HepG2 (cell line): ENCODE results near the gene GLIS1. TPM values are rescaled to one million over a fixed set of nuclear protein-coding genes. Genes with fewer than 3 reads are reported as not detected.

Experiments
- ATAC-seq: fragments of 200-7000 bp; cut with Tn5 transposase; 3 replicates; pipeline ENCODE4 v1.9.1; 2020; ENCODE audit warnings: mild to moderate bottlenecking, moderate library complexity
- BruUV-seq: library from RNA; stranded (reverse); fragments of 400-500 nt; replicated peaks from 2 replicates; lab custom pipeline; 2021; lab: Mats Ljungman, UMichigan
- CTCF ChIA-PET: fragments of 300-600 bp; formaldehyde crosslinking; extraction: SDS; loops from one replicate; lab custom pipeline; 2021; ENCODE audit warnings: low total read pairs, inconsistent platforms, low intra/inter-chr PET ratio; lab: Yijun Ruan, JAX
- POLR2A ChIA-PET: fragments of 350-600 bp; sonication (Branson Sonifier 250); formaldehyde crosslinking; loops from one replicate; lab custom pipeline; 2020; ENCODE audit warnings: antibody characterized with exemption, inconsistent platforms; lab: Yijun Ruan, JAX
- DNase-seq: peaks from one replicate; pipeline ENCODE4 v3.0.0-alpha.2; 2015; ENCODE audit warnings: low spot score
- FAIRE-seq: peaks from 3 replicates; lab custom pipeline; 2011; peaks lifted over from hg19 to GRCh38; lab: Jason Lieb, UNC
- H2AFZ ChIP-seq: one replicate; pipeline ENCODE4 v1.6.1; 2011; ENCODE audit warnings: low read length, inconsistent platforms
- H3K27ac ChIP-seq: fragments of 300-600 bp; 3 replicates; pipeline ENCODE4 v1.8.0; 2011; ENCODE audit warnings: mixed run types, mild to moderate bottlenecking, mixed read lengths, low read length, inconsistent platforms; ENCODE audit not compliant: insufficient read depth; ENCODE audit errors: extremely low read length
- H3K27me3 ChIP-seq, 2 experiments: fragments of 200-600 bp in 1 of 2; 2 replicates in 1 of 2; 3 replicates in 1 of 2; pipeline versions ENCODE4 v1.6.0 to v1.8.0; 2011; ENCODE audit warnings: low read length in 2 of 2, mild to moderate bottlenecking in 2 of 2, moderate library complexity in 2 of 2, inconsistent platforms in 1 of 2; ENCODE audit not compliant: insufficient read depth in 2 of 2, control insufficient read depth in 1 of 2
- H3K36me3 ChIP-seq, 2 experiments: fragments of 200-600 bp in 1 of 2; replicated peaks in 1 of 2; 2 replicates in 1 of 2; 3 replicates in 1 of 2; pipeline versions ENCODE4 v1.5.1 to v1.8.0; 2011; ENCODE audit warnings: low read length in 2 of 2, inconsistent platforms in 1 of 2; ENCODE audit not compliant: insufficient read depth in 2 of 2, control insufficient read depth in 1 of 2
- H3K4me1 ChIP-seq: 2 replicates; pipeline ENCODE4 v1.5.1; 2012; ENCODE audit warnings: low read length, inconsistent platforms; ENCODE audit not compliant: insufficient read depth
- H3K4me2 ChIP-seq: 2 replicates; pipeline ENCODE4 v1.6.0; 2011; ENCODE audit warnings: low read depth, low read length, inconsistent platforms
- H3K4me3 ChIP-seq, 3 experiments: fragments of 200-600 bp in 1 of 3; sonication (generic), shearing (Covaris generic) in 1 of 3; replicated peaks in 1 of 3; 2 replicates each; pipeline ENCODE4 v1.5.1; 2011 to 2016; ENCODE audit warnings: low read length in 3 of 3, inconsistent platforms in 2 of 3, low read depth in 2 of 3, mild to moderate bottlenecking in 2 of 3, control low read depth in 1 of 3, mixed read lengths in 1 of 3; ENCODE audit not compliant: insufficient read depth in 1 of 3
- H3K79me2 ChIP-seq: one replicate; pipeline ENCODE4 v1.6.1; 2011; ENCODE audit warnings: low read length, inconsistent platforms; ENCODE audit not compliant: insufficient read depth
- H3K9ac ChIP-seq: 2 replicates; pipeline ENCODE4 v1.6.0; 2011; ENCODE audit warnings: mild to moderate bottlenecking, low read depth, low read length, inconsistent platforms; ENCODE audit not compliant: insufficient read depth
- H3K9me3 ChIP-seq: 2 replicates; pipeline ENCODE4 v1.5.1; 2012; ENCODE audit warnings: mild to moderate bottlenecking, low read length
- H4K20me1 ChIP-seq: 2 replicates; pipeline ENCODE4 v1.6.0; 2011; ENCODE audit warnings: inconsistent platforms, mild to moderate bottlenecking, low read length, moderate library complexity; ENCODE audit not compliant: insufficient read depth
- CBX1 ChIP-seq: IDR thresholded peaks from one replicate; pipeline ENCODE4 v1.6.1; 2016; ENCODE audit warnings: antibody characterized with exemption, low read depth
- HDAC1 ChIP-seq: sonication (generic); formaldehyde crosslinking; IDR thresholded peaks from 2 replicates; pipeline ENCODE4 v1.5.1; 2020; ENCODE audit warnings: mild to moderate bottlenecking, missing genetic modification reagents
- KLF11 ChIP-seq: IDR thresholded peaks from 2 replicates; pipeline ENCODE4 v1.6.1; 2016; ENCODE audit warnings: missing compliant biosample characterization
- MED1 ChIP-seq: sonication (generic); formaldehyde crosslinking; IDR thresholded peaks from 2 replicates; pipeline ENCODE4 v1.4.0; 2020; ENCODE audit warnings: missing genetic modification reagents
- MLLT10 ChIP-seq: sonication (generic); formaldehyde crosslinking; IDR thresholded peaks from 2 replicates; pipeline ENCODE4 v1.4.0; 2020; ENCODE audit warnings: missing genetic modification reagents
- MTA3 ChIP-seq: sonication (generic); formaldehyde crosslinking; IDR thresholded peaks from 2 replicates; pipeline ENCODE4 v1.4.0; 2020; ENCODE audit warnings: missing genetic modification reagents
- TEAD3 ChIP-seq: optimal IDR thresholded peaks from 2 replicates; pipeline ENCODE3; 2016; ENCODE audit warnings: borderline replicate concordance
- TERF1 ChIP-seq: sonication (generic); formaldehyde crosslinking; IDR thresholded peaks from 2 replicates; pipeline ENCODE4 v1.8.0; 2022; ENCODE audit warnings: mild to moderate bottlenecking, missing genetic modification reagents, moderate library complexity
- ZNF3 ChIP-seq: IDR thresholded peaks from 2 replicates; pipeline ENCODE4 v1.7.0; 2017; ENCODE audit warnings: inconsistent platforms
- ZSCAN31 ChIP-seq: sonication (generic); formaldehyde crosslinking; IDR thresholded peaks from 2 replicates; pipeline ENCODE4 v1.5.0; 2020; ENCODE audit warnings: low read depth, mild to moderate bottlenecking, missing genetic modification reagents
- ZUFSP ChIP-seq: sonication (generic); formaldehyde crosslinking; IDR thresholded peaks from 2 replicates; pipeline ENCODE4 v1.9.0; 2021; ENCODE audit warnings: missing genetic modification reagents, mild to moderate bottlenecking, borderline replicate concordance
- WGBS: methylation state at CpG from one replicate; pipeline ENCODE4 v1.1.6; 2017; ENCODE audit warnings: low lambda C conversion rate; 5-methylcytosine and 5-hydroxymethylcytosine counted together
- in situ Hi-C: cut with HindIII; loops from 2 replicates; pipeline ENCODE4 v1.10.0; 2017; ENCODE audit warnings: low pct_unique_long_range_greater_than_20kb; ENCODE audit not compliant: extremely low pct_ligation_motif_present
- intact Hi-C: fragments of 100-400 bp; cut with micrococcal nuclease; formaldehyde crosslinking; loops from one replicate; pipeline ENCODE4 v1.10.0; 2022; ENCODE audit not compliant: unreplicated experiment
- polyA plus RNA-seq, 8 experiments: library from polyadenylated mRNA; depleted of rRNA in 3 of 8; stranded (reverse) in 7 of 8; unstranded in 1 of 8; fragments of >200 nt; fragmentation: Illumina TruSeq in 4 of 8; extraction: Trizol in 4 of 8; gene quantifications; 2 replicates each; pipeline versions ENCODE4 v1.2.1 to v1.2.3, GENCODE V29; 2011 to 2016; ENCODE audit warnings: low read depth in 4 of 8, missing spikeins in 1 of 8, mixed read lengths in 1 of 8; ENCODE audit not compliant: insufficient read depth in 1 of 8
- total RNA-seq, 5 experiments: library from RNA; depleted of rRNA; stranded (reverse); fragments of >200 nt; fragmentation: Illumina TruSeq; extraction: Trizol; gene quantifications; 2 replicates each; pipeline ENCODE4 v1.2.3, GENCODE V29; 2016; ENCODE audit warnings: low read depth in 1 of 5
- TF ChIP-seq, protein P1 (sequence below): sonication (generic); formaldehyde crosslinking; IDR thresholded peaks from 2 replicates; pipeline ENCODE4 v1.4.0; 2020; ENCODE audit warnings: mild to moderate bottlenecking, missing genetic modification reagents
- TF ChIP-seq, protein P2 (sequence below): sonication (generic); formaldehyde crosslinking; IDR thresholded peaks from 2 replicates; pipeline ENCODE4 v1.9.0; 2021; ENCODE audit warnings: mild to moderate bottlenecking, missing genetic modification reagents

The GLIS1 gene
- total and polyA plus RNA-seq, 2 of the 13 experiments (the other 11 are each of a cell fraction or from before 2014, with no cell fraction given) = 0.03 TPM; not detected in 1

DNA sequence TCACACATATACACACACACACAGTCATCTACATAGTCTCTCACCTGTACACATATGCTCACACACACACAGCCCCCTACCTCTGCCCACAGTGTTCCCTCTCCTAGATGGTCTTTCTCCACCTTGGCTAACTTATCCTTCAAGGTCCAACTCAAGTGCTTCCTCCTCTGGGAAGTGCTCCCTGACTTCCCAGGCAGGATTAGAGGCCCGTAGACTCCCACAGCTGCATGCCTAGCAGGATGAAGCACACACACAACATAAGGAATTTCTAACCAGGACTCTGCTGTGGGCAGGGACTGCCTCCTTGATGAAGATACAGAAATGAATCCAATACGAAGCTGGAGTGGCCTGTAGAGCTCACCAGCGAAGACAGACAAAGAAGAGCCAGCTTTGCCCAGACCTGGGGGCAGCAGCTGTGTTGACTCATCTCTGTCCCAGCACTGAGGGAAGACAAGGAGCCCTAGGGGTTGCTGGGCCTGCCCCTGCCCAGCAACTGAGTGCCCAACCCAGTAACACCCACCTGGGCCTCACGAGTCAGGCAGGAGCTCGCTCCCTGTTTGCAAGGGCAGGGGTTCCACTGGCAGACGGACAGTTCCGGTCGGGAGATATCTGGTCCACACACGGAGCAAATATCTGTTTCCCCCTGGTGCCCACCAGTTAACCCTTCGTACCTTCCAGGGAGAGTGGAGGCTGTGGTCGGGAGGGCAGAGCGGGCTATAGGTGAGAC is 178.9 kb downstream of the GLIS1 start:
- H3K9ac ChIP-seq = no peak overlapping the region
- no peak overlapping the region for H3K27ac ChIP-seq
- no peak overlapping the region for H3K4me3 ChIP-seq
- FAIRE-seq = no peak
- intact Hi-C loops (no loop called here), in situ Hi-C loops (no loop called here)
- H3K27me3 ChIP-seq = peaks cover 5 to 36% of the 10 kb centered on the region in 2 experiments; a peak in 3 of 5 replicates
- H3K79me2 ChIP-seq = no peaks in the 10 kb centered on the region
- ChIA-PET POLR2A (no interaction called here), CTCF (no interaction called here)
- H3K4me2 ChIP-seq = no peak overlapping the region
- no peaks in the 10 kb centered on the region for H3K9me3 ChIP-seq
- BruUV-seq = no TSS peak
- H4K20me1 ChIP-seq = no peaks in the 10 kb centered on the region
- DNase-seq = no peak
- no peaks in the 10 kb centered on the region for H3K4me1 ChIP-seq
- ATAC-seq = no peak
- 31% methylated on average over 10 of the region's 12 CpGs for WGBS
- H2AFZ ChIP-seq = no peak overlapping the region
- no peaks in the 10 kb centered on the region for H3K36me3 ChIP-seq
- TF ChIP-seq MED1 (CRISPR knock-in tag) (no peak), MTA3 (CRISPR knock-in tag) (no peak), TERF1 (no peak), TEAD3 (no peak), ZSCAN31 (CRISPR knock-in tag) (no peak), HDAC1 (no peak), ZNF3 (CRISPR knock-in tag) (no peak), MLLT10 (no peak), CBX1 (no peak), ZUFSP (CRISPR knock-in tag) (no peak), KLF11 (CRISPR knock-in tag) (no peak)
- TF ChIP-seq, protein P1, sequence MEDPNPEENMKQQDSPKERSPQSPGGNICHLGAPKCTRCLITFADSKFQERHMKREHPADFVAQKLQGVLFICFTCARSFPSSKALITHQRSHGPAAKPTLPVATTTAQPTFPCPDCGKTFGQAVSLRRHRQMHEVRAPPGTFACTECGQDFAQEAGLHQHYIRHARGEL = no peak
- TF ChIP-seq, protein P2, sequence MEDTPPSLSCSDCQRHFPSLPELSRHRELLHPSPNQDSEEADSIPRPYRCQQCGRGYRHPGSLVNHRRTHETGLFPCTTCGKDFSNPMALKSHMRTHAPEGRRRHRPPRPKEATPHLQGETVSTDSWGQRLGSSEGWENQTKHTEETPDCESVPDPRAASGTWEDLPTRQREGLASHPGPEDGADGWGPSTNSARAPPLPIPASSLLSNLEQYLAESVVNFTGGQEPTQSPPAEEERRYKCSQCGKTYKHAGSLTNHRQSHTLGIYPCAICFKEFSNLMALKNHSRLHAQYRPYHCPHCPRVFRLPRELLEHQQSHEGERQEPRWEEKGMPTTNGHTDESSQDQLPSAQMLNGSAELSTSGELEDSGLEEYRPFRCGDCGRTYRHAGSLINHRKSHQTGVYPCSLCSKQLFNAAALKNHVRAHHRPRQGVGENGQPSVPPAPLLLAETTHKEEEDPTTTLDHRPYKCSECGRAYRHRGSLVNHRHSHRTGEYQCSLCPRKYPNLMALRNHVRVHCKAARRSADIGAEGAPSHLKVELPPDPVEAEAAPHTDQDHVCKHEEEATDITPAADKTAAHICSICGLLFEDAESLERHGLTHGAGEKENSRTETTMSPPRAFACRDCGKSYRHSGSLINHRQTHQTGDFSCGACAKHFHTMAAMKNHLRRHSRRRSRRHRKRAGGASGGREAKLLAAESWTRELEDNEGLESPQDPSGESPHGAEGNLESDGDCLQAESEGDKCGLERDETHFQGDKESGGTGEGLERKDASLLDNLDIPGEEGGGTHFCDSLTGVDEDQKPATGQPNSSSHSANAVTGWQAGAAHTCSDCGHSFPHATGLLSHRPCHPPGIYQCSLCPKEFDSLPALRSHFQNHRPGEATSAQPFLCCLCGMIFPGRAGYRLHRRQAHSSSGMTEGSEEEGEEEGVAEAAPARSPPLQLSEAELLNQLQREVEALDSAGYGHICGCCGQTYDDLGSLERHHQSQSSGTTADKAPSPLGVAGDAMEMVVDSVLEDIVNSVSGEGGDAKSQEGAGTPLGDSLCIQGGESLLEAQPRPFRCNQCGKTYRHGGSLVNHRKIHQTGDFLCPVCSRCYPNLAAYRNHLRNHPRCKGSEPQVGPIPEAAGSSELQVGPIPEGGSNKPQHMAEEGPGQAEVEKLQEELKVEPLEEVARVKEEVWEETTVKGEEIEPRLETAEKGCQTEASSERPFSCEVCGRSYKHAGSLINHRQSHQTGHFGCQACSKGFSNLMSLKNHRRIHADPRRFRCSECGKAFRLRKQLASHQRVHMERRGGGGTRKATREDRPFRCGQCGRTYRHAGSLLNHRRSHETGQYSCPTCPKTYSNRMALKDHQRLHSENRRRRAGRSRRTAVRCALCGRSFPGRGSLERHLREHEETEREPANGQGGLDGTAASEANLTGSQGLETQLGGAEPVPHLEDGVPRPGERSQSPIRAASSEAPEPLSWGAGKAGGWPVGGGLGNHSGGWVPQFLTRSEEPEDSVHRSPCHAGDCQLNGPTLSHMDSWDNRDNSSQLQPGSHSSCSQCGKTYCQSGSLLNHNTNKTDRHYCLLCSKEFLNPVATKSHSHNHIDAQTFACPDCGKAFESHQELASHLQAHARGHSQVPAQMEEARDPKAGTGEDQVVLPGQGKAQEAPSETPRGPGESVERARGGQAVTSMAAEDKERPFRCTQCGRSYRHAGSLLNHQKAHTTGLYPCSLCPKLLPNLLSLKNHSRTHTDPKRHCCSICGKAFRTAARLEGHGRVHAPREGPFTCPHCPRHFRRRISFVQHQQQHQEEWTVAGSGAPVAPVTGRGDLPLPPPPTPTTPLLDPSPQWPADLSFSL = no peak
